Upper lobe of left lung (tissue), 6 donors: Measurements from ENCODE around the gene MCCD1. TPM values are rescaled to one million over a fixed set of nuclear protein-coding genes. Genes with fewer than 3 reads are reported as not detected.

Experiments
- ATAC-seq, 2 donors: fragments of 200-7000 bp; cut with Tn5 transposase; one replicate each; pipeline ENCODE4 v1.9.1; 2022; ENCODE audit warnings: mild to moderate bottlenecking in 2 of 2, moderate library complexity in 2 of 2; ENCODE audit not compliant: low FRiP score in 2 of 2
- DNase-seq, 2 donors: peaks; one replicate each; pipeline ENCODE4 v3.0.0-alpha.2; 2019 to 2020
- H3K27ac ChIP-seq, 4 donors: fragments of 200-600 bp; sonication (generic); one replicate each; pipeline ENCODE4 v1.5.1; 2016 to 2019
- H3K27me3 ChIP-seq, 4 donors: fragments of 200-600 bp; sonication (generic); one replicate each; pipeline ENCODE4 v1.5.1; 2017 to 2019
- H3K36me3 ChIP-seq, 4 donors: fragments of 200-600 bp; sonication (generic); one replicate each; pipeline ENCODE4 v1.5.1; 2016 to 2019
- H3K4me1 ChIP-seq, 4 donors: fragments of 200-600 bp; sonication (generic); one replicate each; pipeline ENCODE4 v1.5.1; 2018 to 2019
- H3K4me3 ChIP-seq, 4 donors: fragments of 200-600 bp; sonication (generic); one replicate each; pipeline ENCODE4 v1.5.1; 2017 to 2019; ENCODE audit warnings: mild to moderate bottlenecking in 2 of 4, moderate library complexity in 1 of 4
- H3K9me3 ChIP-seq, 4 donors: fragments of 200-600 bp; sonication (generic); one replicate each; pipeline ENCODE4 v1.5.1; 2018 to 2019
- CTCF ChIP-seq, 6 experiments: fragments of 450-650 bp in 4 of 6; fragments of 200-600 bp in 2 of 6; sonication (generic) in 2 of 6; IDR thresholded peaks; one replicate each; pipeline ENCODE4 v1.5.1; 2016 to 2019; ENCODE audit warnings: antibody characterized with exemption in 6 of 6
- EP300 ChIP-seq, 4 donors: sonication (generic); formaldehyde crosslinking; IDR thresholded peaks; one replicate each; pipeline ENCODE4 v1.5.1; 2017; ENCODE audit warnings: antibody characterized with exemption in 4 of 4, control low read depth in 2 of 4
- POLR2A ChIP-seq, 4 donors: fragments of 450-650 bp; IDR thresholded peaks; one replicate each; pipeline ENCODE4 v1.5.1; 2016 to 2017; ENCODE audit warnings: antibody characterized with exemption in 4 of 4, mild to moderate bottlenecking in 2 of 4
- POLR2AphosphoS5 ChIP-seq, 2 donors: sonication (generic); formaldehyde crosslinking; IDR thresholded peaks; one replicate each; pipeline ENCODE4 v1.5.1; 2017; ENCODE audit warnings: antibody characterized with exemption in 2 of 2
- WGBS, 2 donors: methylation state at CpG; one replicate each; pipeline ENCODE4 v1.1.5; 2017 to 2018; 5-methylcytosine and 5-hydroxymethylcytosine counted together
- total RNA-seq, 6 donors: library from RNA; depleted of rRNA in 4 of 6; stranded (reverse); fragments of >200 nt in 4 of 6; gene quantifications; one replicate each; pipeline versions ENCODE4 v1.1.0 to v1.2.1, GENCODE V29; 2016 to 2021
- donor health status: DM: no; HTN: no; CAD: no; lungs with moderate emphysema.
- donor health status: DM: no; HTN: yes; CAD: no; lungs with severe emphysema.

The MCCD1 gene
- total RNA-seq, 6 donors from 2014 or later, result not detected

- DNase-seq (no peak), ATAC-seq (no peak)
- H3K4me3 ChIP-seq, result no peak overlapping the region
- H3K9me3 ChIP-seq, result no peaks in the 10 kb centered on the region
- peaks cover 30 to 50% (median 38%) of the 10 kb centered on the region in 4 donors for H3K4me1 ChIP-seq
- H3K27me3 ChIP-seq, result no peaks in the 10 kb centered on the region
- H3K27ac ChIP-seq, result no peak overlapping the region
- TF ChIP-seq CTCF (IDR thresholded peaks at IDR 0.05), result no peak
- TF ChIP-seq POLR2A (IDR thresholded peaks at IDR 0.05), result no peak
- TF ChIP-seq EP300 (IDR thresholded peaks at IDR 0.05), result no peak
- TF ChIP-seq POLR2AphosphoS5 (IDR thresholded peaks at IDR 0.05), result no peak
- 79 to 80% methylated on average over 2 of the region's 2 CpGs for WGBS, 2 donors
- peaks cover 5 to 15% (median 8%) of the 10 kb centered on the region in 4 donors for H3K36me3 ChIP-seq
These were observed 15.9 kb downstream of the MCCD1 start for GRCh38 chr6:31544676-31545075.

- ATAC-seq, result no peak
- Histone ChIP-seq H3K9me3 (no peaks in the 10 kb centered on the region), H3K4me3 (no peak overlapping the region), H3K27ac (no peak overlapping the region), H3K36me3 (peaks cover 0 to 14% (median 7%) of the 10 kb centered on the region in 4 donors), H3K27me3 (no peaks in the 10 kb centered on the region), H3K4me1 (peaks cover 23 to 44% (median 31%) of the 10 kb centered on the region in 4 donors)
- no peak for DNase-seq
- WGBS, 2 donors, result 85 to 90% methylated on average over 7 of the region's 7 CpGs
- no peak for TF ChIP-seq EP300 (IDR thresholded peaks at IDR 0.05)
- no peak for TF ChIP-seq POLR2A (IDR thresholded peaks at IDR 0.05)
- no peak for TF ChIP-seq CTCF (IDR thresholded peaks at IDR 0.05)
- TF ChIP-seq POLR2AphosphoS5 (IDR thresholded peaks at IDR 0.05), result no peak
These were observed 16.5 kb downstream of the MCCD1 start for GRCh38 chr6:31545291-31545690.

- ATAC-seq, result peak; percentile 90 to 93
- 9 to 17% methylated on average over 11 of the region's 11 CpGs for WGBS, 2 donors
- Histone ChIP-seq H3K27me3 (no peaks in the 10 kb centered on the region), H3K36me3 (peaks cover 0 to 23% (median 8%) of the 10 kb centered on the region in 4 donors), H3K4me1 (peaks cover 18 to 37% (median 25%) of the 10 kb centered on the region in 4 donors), H3K4me3 (peak within 1 kb of the TSS; percentile 22 to 54 (median 44)), H3K9me3 (no peaks in the 10 kb centered on the region), H3K27ac (peak within 1 kb of the TSS; percentile 79 to 87 (median 83))
- TF ChIP-seq POLR2AphosphoS5 (IDR thresholded peaks at IDR 0.05) (peak in 1 of 2 donors; percentile 27), CTCF (IDR thresholded peaks at IDR 0.05) (peak; percentile 92 to 98 (median 96)), POLR2A (IDR thresholded peaks at IDR 0.05) (no peak), EP300 (IDR thresholded peaks at IDR 0.05) (no peak)
- peak; percentile 84 to 96 for DNase-seq
These were observed 17.7 kb downstream of the MCCD1 start, which contains the start of gene ATP6V1G2 for GRCh38 chr6:31546339-31546957. ATP6V1G2 (minus strand) TSS chr6:31546608; CDS start chr6:31546559, 49 bp downstream.

GRCh38 chr6:31546958-31547726 lies 18.4 kb downstream of the MCCD1 start, which contains the start of gene NFKBIL1:
NFKBIL1 (plus strand) TSS chr6:31547608; CDS start chr6:31547695, 87 bp downstream.
- no peaks in the 10 kb centered on the region for H3K9me3 ChIP-seq
- peak within 1 kb of the TSS; percentile 22 to 54 (median 44) for H3K4me3 ChIP-seq
- peak within 1 kb of the TSS; percentile 79 to 87 (median 83) for H3K27ac ChIP-seq
- peaks cover 18 to 37% (median 25%) of the 10 kb centered on the region in 4 donors for H3K4me1 ChIP-seq
- ATAC-seq (peak; percentile 97 to 98), DNase-seq (peak; percentile 60 to 97)
- peak; percentile 94 for TF ChIP-seq POLR2AphosphoS5 (IDR thresholded peaks at IDR 0.05)
- TF ChIP-seq POLR2A (IDR thresholded peaks at IDR 0.05), result peak in 2 of 4 donors; percentile 36 to 65
- TF ChIP-seq CTCF (IDR thresholded peaks at IDR 0.05), result peak in 2 of 6 experiments; percentile 12 to 37
- TF ChIP-seq EP300 (IDR thresholded peaks at IDR 0.05), result peak in 1 of 4 donors; percentile 26
- WGBS, 2 donors, result 0% methylated on average over 25 of the region's 25 CpGs
- H3K27me3 ChIP-seq, result no peaks in the 10 kb centered on the region
- peaks cover 0 to 24% (median 9%) of the 10 kb centered on the region in 4 donors for H3K36me3 ChIP-seq
